Fibroblast of pulmonary artery (primary cell): Measurements from ENCODE around the gene IFT43.

Experiments
- DNase-seq: peaks from one replicate; pipeline ENCODE4 v3.0.0-alpha.2; 2010; ENCODE audit warnings: low read depth
- H3K4me3 ChIP-seq: replicated peaks from 2 replicates; pipeline ENCODE4 v1.5.1; 2011; ENCODE audit warnings: low read depth, mild to moderate bottlenecking, control low read depth, low read length, moderate library complexity
- CTCF ChIP-seq: IDR thresholded peaks from 2 replicates; pipeline ENCODE4 v1.5.1; 2011; ENCODE audit warnings: mild to moderate bottlenecking, control low read depth, low read length, inconsistent platforms; ENCODE audit errors: missing control alignments

IFT43 gene

DNA sequence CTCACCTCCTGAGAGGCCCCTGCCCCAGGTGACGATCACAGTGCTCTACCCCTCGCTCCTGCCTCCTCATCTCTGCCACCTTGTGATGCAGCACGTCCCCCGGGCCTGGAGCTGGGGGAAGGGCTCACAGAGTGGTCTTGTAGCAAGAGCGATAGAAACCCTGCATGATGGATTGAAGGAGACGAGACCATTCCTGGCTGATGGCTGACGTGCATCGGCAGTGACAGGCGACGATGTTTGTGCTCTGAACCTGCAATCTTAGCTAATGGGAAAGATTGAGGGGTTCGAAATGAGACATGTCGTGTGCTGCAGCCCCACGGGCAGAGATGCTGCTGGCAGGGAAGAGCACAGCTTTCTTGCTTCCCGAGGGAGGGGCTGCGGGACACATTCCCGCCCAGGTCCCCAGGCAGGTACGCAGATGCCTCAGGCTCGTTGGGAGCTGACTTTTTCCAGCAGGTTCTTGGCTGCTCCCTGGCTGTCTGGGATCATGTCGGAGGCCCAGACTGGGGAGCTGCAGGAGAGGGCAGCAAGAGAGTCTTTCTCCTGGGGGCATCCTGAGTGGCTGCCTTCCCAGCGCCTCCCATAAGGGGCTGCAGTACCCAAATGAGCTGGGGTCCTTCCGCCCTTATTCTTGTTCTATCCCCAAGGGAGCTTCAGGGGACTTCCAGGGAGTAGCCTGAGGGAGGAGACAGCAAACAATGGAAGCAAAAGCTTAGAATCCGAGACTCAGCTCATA lies 127.5 kb downstream of the IFT43 start:
- DNase-seq: no peak
- TF ChIP-seq CTCF: no peak
- H3K4me3 ChIP-seq: no peak overlapping the region

GRCh38 chr14:76113691-76114090 lies 128.1 kb downstream of the IFT43 start:
- TF ChIP-seq CTCF: no peak
- DNase-seq: no peak
- no peak overlapping the region for H3K4me3 ChIP-seq

DNA sequence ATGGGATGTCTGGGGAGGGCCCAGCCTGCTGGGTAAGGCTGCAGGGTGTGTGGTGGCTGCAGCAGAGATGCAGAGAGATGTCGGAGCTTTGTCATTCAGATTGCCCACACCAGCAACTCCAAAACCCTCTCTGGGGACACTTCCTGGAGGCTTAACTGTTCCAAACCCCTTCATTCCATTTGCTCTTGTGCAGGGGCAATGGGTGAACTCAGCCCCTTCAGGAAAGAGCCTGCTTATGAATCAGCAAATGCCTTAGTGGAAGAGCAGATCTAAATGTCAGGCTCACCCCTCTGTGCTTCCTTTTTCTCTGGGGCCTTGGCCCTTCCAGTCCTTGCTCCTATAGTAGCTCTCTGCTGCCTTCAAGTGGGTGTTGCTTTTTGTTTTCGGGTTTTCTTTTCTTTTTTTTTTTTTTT lies 129.5 kb downstream of the IFT43 start:
- no peak for TF ChIP-seq CTCF
- no peak for DNase-seq
- no peak overlapping the region for H3K4me3 ChIP-seq

DNA sequence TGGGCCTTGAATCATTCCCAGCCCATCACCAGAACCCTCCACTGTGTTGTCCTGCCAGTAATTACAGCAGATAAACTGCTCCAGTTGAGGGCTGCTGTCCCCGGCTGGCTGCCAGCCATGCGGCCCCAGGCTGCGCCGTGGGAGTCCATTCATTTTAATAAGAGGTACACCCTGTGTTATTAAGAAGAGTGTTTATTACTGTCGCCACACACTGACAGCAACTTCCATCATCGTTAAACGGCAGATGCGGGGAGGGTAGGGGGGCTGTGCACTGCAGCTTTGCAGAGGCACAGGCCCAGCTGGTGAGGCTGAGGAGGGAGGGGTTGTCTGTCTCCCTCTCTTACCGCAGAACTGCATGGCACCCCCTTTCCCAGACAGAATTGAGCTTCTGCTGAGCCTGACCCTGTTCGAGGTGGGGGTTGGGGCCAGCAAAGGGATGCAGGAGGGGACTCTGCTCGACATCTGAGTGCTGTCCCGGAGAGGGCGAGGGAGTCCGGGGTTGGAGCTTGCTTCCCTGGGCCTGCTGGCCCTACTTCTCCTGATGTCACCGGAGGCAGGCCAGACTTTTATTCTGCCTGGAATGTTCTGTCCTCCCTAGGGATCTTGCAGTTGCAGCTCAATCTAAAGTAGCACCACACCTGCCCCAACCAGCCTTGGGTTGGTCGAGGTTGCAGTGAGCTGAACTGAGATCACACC lies 132.4 kb downstream of the IFT43 start:
- no peak overlapping the region for H3K4me3 ChIP-seq
- no peak for TF ChIP-seq CTCF
- no peak for DNase-seq

GRCh38 chr14:76118594-76118993 lies 133.0 kb downstream of the IFT43 start:
- DNase-seq: no peak
- no peak overlapping the region for H3K4me3 ChIP-seq
- no peak for TF ChIP-seq CTCF

DNA sequence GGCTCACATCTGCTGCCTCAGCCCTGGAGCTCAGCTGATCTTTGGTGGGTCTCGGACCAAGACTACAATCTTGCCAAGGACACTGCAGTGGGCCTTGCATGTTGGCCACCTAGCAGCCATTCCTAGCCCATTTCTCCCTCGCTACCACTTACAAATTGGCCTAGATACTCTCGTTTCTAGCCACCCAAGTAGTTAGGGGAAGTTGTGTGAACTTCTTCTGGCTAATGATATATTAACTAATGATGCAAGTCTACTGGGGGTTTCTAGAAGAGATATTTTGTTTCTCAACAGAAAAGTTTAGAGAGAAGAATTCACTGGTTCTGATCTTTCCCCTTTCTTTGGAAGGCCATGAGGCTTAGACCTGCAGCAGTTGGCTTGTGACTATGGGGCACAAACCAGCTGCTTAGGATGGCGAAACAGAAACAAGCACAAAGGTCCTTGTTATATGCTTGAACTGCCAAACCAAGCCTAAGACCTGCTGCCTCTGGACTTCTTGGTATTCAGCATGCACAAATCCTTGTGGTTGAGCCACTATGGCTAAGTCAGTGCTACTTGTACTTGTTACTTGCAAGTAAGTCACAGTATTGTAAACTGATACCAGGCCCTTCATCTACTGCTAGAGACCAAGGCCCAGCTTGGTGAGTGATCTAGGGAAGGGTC lies 135.7 kb downstream of the IFT43 start:
- no peak for TF ChIP-seq CTCF
- no peak for DNase-seq

More for the DNA sequence above, 135.7 kb downstream of the IFT43 start:
- no peak overlapping the region for H3K4me3 ChIP-seq
